ENCODE data around the gene MAPK8IP2. TPM values are rescaled to one million over a fixed set of nuclear protein-coding genes. Genes with fewer than 3 reads are reported as not detected.

The MAPK8IP2 gene
- total RNA-seq, 1 experiment from 2014 or later, result 0.79 TPM

GRCh38 chr22:50610581-50610980 is 10.0 kb downstream of the MAPK8IP2 start:
- Histone ChIP-seq H3K4me2 (no peak overlapping the region), H3F3A (ENCODE audit: insufficient read depth, low read depth) (peaks cover 17% of the 10 kb centered on the region), H3K27ac (no peak overlapping the region), H3K79me2 (ENCODE audit: low read depth) (no peaks in the 10 kb centered on the region), H3K4me1 (replicated peaks; ENCODE audit: insufficient read depth) (peaks cover 6% of the 10 kb centered on the region; the same call in 1 of the 2 replicates), H2AFZ (no peak overlapping the region), H3K27me3 (ENCODE audit: insufficient read depth, low read depth) (peaks cover 68% of the 10 kb centered on the region), H3K9me2 (ENCODE audit: insufficient read depth) (no peaks in the 10 kb centered on the region), H3K4me3 (no peak overlapping the region), H3K9me3 (ENCODE audit: insufficient read depth, low read depth) (no peaks in the 10 kb centered on the region), H4K20me1 (ENCODE audit: insufficient read depth) (no peaks in the 10 kb centered on the region; the same call in none of the 2 replicates), H3K36me3 (ENCODE audit: low read depth) (no peaks in the 10 kb centered on the region)
- intact Hi-C loops (cut with micrococcal nuclease; ENCODE audit: unreplicated experiment), result no loop called here
- TF ChIP-seq EZH2 (IDR thresholded peaks at IDR 0.05; ENCODE audit: low read depth), result no peak
- TF ChIP-seq, protein P1, sequence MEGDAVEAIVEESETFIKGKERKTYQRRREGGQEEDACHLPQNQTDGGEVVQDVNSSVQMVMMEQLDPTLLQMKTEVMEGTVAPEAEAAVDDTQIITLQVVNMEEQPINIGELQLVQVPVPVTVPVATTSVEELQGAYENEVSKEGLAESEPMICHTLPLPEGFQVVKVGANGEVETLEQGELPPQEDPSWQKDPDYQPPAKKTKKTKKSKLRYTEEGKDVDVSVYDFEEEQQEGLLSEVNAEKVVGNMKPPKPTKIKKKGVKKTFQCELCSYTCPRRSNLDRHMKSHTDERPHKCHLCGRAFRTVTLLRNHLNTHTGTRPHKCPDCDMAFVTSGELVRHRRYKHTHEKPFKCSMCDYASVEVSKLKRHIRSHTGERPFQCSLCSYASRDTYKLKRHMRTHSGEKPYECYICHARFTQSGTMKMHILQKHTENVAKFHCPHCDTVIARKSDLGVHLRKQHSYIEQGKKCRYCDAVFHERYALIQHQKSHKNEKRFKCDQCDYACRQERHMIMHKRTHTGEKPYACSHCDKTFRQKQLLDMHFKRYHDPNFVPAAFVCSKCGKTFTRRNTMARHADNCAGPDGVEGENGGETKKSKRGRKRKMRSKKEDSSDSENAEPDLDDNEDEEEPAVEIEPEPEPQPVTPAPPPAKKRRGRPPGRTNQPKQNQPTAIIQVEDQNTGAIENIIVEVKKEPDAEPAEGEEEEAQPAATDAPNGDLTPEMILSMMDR (conservative IDR thresholded peaks at IDR 0.05), result no peak
- POLR2A ChIA-PET (ENCODE audit: unreplicated experiment), result no interaction called here
- no TSS peak for BruUV-seq (replicated peaks)
- CTCF ChIA-PET, result no interaction called here
- no peak for DNase-seq

- no peaks in the 10 kb centered on the region for H3K36me3 ChIP-seq (ENCODE audit: low read depth)
- BruUV-seq (replicated peaks), result no TSS peak
- no peaks in the 10 kb centered on the region for H3K9me3 ChIP-seq (ENCODE audit: insufficient read depth, low read depth)
- no peaks in the 10 kb centered on the region for H3K9me2 ChIP-seq (ENCODE audit: insufficient read depth)
- H3K27ac ChIP-seq, result no peak overlapping the region
- H3K4me2 ChIP-seq, result no peak overlapping the region
- H3F3A ChIP-seq (ENCODE audit: insufficient read depth, low read depth), result peaks cover 17% of the 10 kb centered on the region
- no peak overlapping the region for H2AFZ ChIP-seq
- H3K4me1 ChIP-seq (replicated peaks; ENCODE audit: insufficient read depth), result peaks cover 6% of the 10 kb centered on the region; the same call in 1 of the 2 replicates
- TF ChIP-seq, protein P1 (conservative IDR thresholded peaks at IDR 0.05), result no peak
- TF ChIP-seq EZH2 (IDR thresholded peaks at IDR 0.05; ENCODE audit: low read depth), result no peak
- intact Hi-C loops (cut with micrococcal nuclease; ENCODE audit: unreplicated experiment), result no loop called here
- no peak for DNase-seq
- ChIA-PET CTCF (interaction anchor here (0.6 kb wide), 1 partner anchor 9 kb away, joined by 8 read pairs; no protein-coding TSS in a partner anchor), POLR2A (ENCODE audit: unreplicated experiment) (no interaction called here)
- no peaks in the 10 kb centered on the region; the same call in none of the 2 replicates for H4K20me1 ChIP-seq (ENCODE audit: insufficient read depth)
- peaks cover 59% of the 10 kb centered on the region for H3K27me3 ChIP-seq (ENCODE audit: insufficient read depth, low read depth)
- no peaks in the 10 kb centered on the region for H3K79me2 ChIP-seq (ENCODE audit: low read depth)
- H3K4me3 ChIP-seq, result no peak overlapping the region
These were observed 10.9 kb downstream of the MAPK8IP2 start for GRCh38 chr22:50611341-50612060.

DNA sequence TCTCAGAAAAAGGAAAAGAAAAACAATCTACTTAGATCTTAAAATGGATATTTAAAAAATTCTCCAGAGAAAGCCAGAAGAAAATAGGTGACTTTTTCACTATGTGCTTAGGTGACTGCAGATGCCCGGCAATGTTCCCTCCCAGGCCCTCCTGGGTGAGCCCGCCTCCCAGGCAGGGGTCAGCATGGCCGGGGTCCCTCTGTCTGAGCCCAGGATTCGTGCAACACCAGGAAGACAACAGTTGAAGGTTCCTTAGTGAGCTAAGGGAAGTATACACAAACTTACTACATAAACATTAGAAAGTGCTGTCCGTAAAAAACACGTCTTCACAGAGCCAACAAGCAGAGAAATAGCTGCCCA is 11.6 kb downstream of the MAPK8IP2 start:
- Histone ChIP-seq H3K9me2 (ENCODE audit: insufficient read depth) (no peaks in the 10 kb centered on the region), H3K36me3 (ENCODE audit: low read depth) (no peaks in the 10 kb centered on the region), H4K20me1 (ENCODE audit: insufficient read depth) (no peaks in the 10 kb centered on the region; the same call in none of the 2 replicates), H3K79me2 (ENCODE audit: low read depth) (no peaks in the 10 kb centered on the region), H3K27ac (no peak overlapping the region), H3K4me2 (no peak overlapping the region), H3F3A (ENCODE audit: insufficient read depth, low read depth) (peaks cover 17% of the 10 kb centered on the region), H3K4me3 (no peak overlapping the region), H3K9me3 (ENCODE audit: insufficient read depth, low read depth) (no peaks in the 10 kb centered on the region), H2AFZ (no peak overlapping the region), H3K4me1 (replicated peaks; ENCODE audit: insufficient read depth) (peaks cover 6% of the 10 kb centered on the region; the same call in 1 of the 2 replicates), H3K27me3 (ENCODE audit: insufficient read depth, low read depth) (peaks cover 53% of the 10 kb centered on the region)
- TF ChIP-seq, protein P1 (conservative IDR thresholded peaks at IDR 0.05), result no peak
- no peak for TF ChIP-seq EZH2 (IDR thresholded peaks at IDR 0.05; ENCODE audit: low read depth)
- intact Hi-C loops (cut with micrococcal nuclease; ENCODE audit: unreplicated experiment), result no loop called here
- DNase-seq, result no peak
- no TSS peak for BruUV-seq (replicated peaks)
- ChIA-PET CTCF (no interaction called here), POLR2A (ENCODE audit: unreplicated experiment) (no interaction called here)

Data from PC-9 (cell line).